Stimulated activated CD4-positive, alpha-beta T cell treated with anti-CD3 and anti-CD28 coated beads, Interleukin-15, amount 100 ng/mL, for 48 hours (primary cell): ENCODE data around the gene RPS6KA2.

Source experiments
- DNase-seq, 2 donors: peaks; one replicate each; pipeline ENCODE4 v3.0.0-alpha.2; 2020; ENCODE audit warnings: low read depth in 2 of 2

Gene RPS6KA2

GRCh38 chr6:166572370-166573261, 54.4 kb downstream of the RPS6KA2 start:
- no peak for DNase-seq

DNA sequence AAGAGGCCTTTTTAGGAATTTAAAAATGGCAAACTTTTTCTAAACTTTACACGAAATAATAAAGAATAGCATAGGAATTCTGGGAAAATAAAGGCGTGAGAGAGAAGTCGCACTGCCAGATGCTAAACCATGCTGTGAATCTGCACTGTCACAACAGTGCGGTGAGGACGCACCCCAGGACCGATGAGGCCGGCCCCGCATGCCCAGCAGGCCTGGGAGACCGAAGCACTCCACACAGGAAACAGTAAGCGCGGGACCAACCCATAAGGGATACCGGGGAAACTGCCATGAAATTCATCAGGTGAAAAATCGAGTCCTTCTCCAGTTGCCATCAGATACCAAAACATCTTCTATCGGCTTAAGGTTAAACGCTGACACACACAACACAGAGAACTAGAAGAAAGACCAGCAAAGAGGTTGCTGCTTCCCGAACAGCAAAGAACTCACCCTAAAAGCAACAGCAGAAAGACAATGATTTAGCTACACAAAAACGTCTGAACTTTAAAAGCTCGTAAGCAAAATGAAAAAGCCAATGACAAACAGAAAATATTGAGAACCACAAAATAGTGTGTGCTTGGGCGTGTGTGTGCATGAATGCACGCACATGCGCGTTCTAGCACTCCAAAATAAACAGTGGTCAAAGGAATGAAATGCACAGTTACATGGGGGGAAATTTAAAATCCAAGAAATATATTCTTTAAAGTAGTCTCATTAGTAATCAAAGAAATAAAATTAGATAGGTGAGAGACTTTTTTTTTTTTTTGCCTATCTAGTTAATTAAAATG, 55.9 kb downstream of the RPS6KA2 start:
- no peak for DNase-seq

GRCh38 chr6:166569206-166569605, 57.8 kb downstream of the RPS6KA2 start:
- DNase-seq = no peak

DNA sequence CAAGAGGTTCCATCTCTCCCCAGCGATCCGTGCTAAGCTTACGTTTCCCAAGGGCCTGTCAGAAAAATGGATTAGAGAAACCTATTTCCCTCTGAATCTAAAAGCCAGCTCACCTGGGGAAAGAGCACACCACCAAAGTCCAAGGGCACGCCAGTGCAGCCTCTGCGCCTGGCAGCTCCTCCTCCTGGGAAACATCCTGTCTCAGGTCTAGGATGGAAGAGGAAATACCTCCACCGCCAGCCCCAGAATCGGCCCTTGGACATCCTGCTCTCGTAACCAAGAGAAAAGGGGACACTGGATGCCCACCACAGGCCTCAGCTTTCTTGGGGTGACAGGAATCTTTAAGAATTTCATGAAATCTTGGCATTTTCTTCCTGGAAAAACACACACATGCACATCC, 59.2 kb downstream of the RPS6KA2 start:
- DNase-seq = no peak

- DNase-seq = no peak
These were observed 59.9 kb downstream of the RPS6KA2 start for GRCh38 chr6:166567107-166567506.

GRCh38 chr6:166566026-166567011, 60.7 kb downstream of the RPS6KA2 start:
- DNase-seq = no peak

DNA sequence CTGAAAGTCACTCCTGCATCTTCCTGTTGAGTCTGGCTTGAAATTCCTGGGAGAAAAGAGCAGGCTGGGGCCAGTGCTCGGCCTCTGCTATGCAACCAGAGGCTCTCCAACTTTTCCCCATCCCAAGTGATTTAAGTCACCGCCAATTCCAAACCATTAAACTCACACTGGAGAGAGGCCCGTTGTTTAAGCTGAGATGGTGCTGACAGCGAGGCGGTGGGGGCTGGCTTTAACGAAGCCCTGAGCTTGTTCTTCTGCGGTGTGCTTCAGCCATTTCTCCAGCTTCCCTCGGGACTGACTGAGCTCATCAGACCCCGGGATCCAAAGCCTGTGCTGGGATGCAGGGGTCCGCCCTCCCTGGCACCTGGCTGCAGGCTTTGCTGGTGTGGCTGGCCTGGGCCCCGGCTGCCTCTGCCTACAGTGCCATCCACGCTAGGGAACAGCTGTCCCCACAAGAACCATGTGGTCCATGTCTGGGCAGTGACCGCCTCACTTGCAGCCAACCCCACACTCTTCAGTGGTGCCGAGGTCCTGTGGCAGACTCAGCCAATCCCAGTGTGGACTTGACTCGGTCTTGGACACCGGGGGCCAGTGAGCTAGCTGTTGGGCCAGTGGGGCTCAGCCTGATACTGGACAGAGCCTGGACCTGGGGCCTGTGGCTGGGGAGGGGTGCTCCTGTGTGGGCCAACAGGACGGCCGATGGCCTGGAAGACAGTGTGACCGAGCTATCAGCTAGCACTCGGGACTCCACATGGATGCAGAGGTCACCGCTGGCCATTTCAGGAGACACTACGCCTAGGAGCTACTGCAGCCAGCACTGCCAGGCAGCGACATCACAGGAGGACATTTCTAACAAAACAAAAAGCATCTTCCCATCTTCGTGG, 61.7 kb downstream of the RPS6KA2 start:
- DNase-seq = no peak

DNA sequence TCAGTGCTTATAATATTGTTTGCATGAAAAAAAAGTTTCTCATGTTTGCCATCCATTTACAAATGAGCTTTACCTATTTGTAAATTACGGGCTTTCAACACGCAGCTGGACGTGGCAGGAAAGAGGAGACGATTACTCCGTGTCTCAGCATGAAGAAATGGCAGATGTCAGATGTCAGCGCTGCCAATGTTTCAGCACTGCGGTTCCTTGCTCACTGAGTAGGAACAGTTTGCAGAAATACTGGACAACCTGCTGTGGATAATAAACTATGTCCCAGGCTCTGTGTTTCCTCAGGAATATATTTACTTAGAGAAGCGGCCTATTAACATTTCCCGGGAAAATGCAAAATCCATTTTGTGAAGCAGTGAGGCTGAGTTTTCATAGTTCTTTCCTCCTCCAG, 63.2 kb downstream of the RPS6KA2 start:
- DNase-seq = no peak

- no peak for DNase-seq
These were observed 63.9 kb downstream of the RPS6KA2 start for GRCh38 chr6:166563200-166563599.

- no peak for DNase-seq
These were observed 64.3 kb downstream of the RPS6KA2 start for GRCh38 chr6:166562726-166563125.

GRCh38 chr6:166561771-166562359, 65.2 kb downstream of the RPS6KA2 start:
- DNase-seq = no peak

DNA sequence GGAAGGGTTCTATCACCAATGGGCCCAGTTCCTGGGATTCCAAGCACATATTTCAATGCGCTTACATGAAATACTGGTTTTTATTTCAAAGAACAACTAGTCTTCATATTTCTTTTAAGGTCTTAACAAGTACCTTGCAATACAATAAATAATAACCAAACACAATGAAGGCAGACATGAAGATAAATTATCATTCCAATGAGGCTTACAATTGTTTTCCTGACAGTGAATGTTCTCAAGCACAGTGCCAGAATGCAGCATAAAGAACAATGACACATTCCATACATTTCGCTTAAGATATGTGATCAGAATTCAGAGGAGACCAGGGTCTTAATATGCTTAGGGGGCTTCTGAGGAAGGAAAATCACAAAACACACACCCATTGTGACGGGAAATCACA, 66.8 kb downstream of the RPS6KA2 start:
- no peak for DNase-seq

- no peak for DNase-seq
These were observed 67.4 kb downstream of the RPS6KA2 start for GRCh38 chr6:166559662-166560061.

- DNase-seq = no peak
These were observed 67.8 kb downstream of the RPS6KA2 start for GRCh38 chr6:166559211-166559610.

GRCh38 chr6:166558156-166559005, 68.7 kb downstream of the RPS6KA2 start:
- no peak for DNase-seq

- no peak for DNase-seq
These were observed 70.2 kb downstream of the RPS6KA2 start for GRCh38 chr6:166556863-166557322.

- DNase-seq = no peak
These were observed 70.7 kb downstream of the RPS6KA2 start for GRCh38 chr6:166556336-166556735.

DNA sequence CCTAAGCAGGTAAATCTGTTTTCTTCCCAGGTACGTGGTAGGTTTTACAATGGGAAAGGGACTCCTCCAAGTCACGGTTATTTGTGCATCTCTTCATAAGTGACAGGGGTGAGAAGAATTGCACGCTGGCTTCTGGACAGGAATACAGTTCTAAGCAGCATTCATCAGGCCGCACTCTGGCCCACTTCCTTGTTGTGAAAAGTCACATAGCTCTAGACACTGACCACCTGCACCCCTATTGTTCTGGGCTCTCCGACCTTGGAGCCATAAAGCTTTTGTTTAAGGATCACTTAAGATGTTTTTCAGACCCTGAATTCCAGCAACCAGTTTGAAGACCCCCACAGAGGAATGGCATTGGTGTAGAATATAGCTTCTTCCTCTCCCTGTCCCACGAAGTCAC, 72.0 kb downstream of the RPS6KA2 start:
- DNase-seq = no peak

GRCh38 chr6:166554316-166554715, 72.7 kb downstream of the RPS6KA2 start:
- no peak for DNase-seq
